K562 (cell line): ENCODE measurements around the gene AS3MT. TPM values are rescaled to one million over a fixed set of nuclear protein-coding genes. Genes with fewer than 3 reads are reported as not detected.
A peak's percentile ranks its signal among the peaks of the same experiment; 100 is the strongest.

Experiments
- ARID1B ChIP-seq: fragments of 450-650 bp; IDR thresholded peaks from 2 replicates; pipeline ENCODE4 v1.6.1; 2016; ENCODE audit warnings: antibody characterized with exemption, mild to moderate bottlenecking, inconsistent platforms
- ATF1 ChIP-seq, 2 experiments: fragments of 450-650 bp in 1 of 2; IDR thresholded peaks; 2 replicates each; pipeline ENCODE4 v1.6.1; 2016; ENCODE audit warnings: missing compliant biosample characterization in 1 of 2, missing genetic modification characterization in 1 of 2
- BHLHE40 ChIP-seq: IDR thresholded peaks from 2 replicates; pipeline ENCODE4 v1.6.1; 2011; ENCODE audit warnings: low read length, improper control_type of control experiment
- CHCHD3 ChIP-seq: fragments of 250-450 bp; sonication (Bioruptor Pico); IDR thresholded peaks from 2 replicates; pipeline ENCODE4 v2.1.2; 2022; ENCODE audit warnings: mild to moderate bottlenecking
- FOSL1 ChIP-seq: fragments of 200-800 bp; sonication (Bioruptor generic); conservative IDR thresholded peaks from 2 replicates; pipeline ENCODE4 v1.6.1; 2016; ENCODE audit warnings: missing genetic modification characterization, missing compliant biosample characterization
- HNRNPL ChIP-seq: fragments of 200-400 bp; formaldehyde crosslinking; IDR thresholded peaks from 2 replicates; pipeline ENCODE4 v1.6.1; 2017; ENCODE audit warnings: low read depth, mild to moderate bottlenecking, low read length
- ILF3 ChIP-seq: fragments of 450-650 bp; IDR thresholded peaks from 2 replicates; pipeline ENCODE4 v1.6.1; 2018; ENCODE audit warnings: antibody characterized with exemption, mild to moderate bottlenecking, moderate library complexity, borderline replicate concordance
- KDM1A ChIP-seq, 2 experiments: fragments of 450-650 bp; IDR thresholded peaks; 2 replicates each; pipeline ENCODE4 v1.6.1; 2016; ENCODE audit warnings: mild to moderate bottlenecking in 2 of 2
- MCM3 ChIP-seq: fragments of 450-650 bp; IDR thresholded peaks from 2 replicates; pipeline ENCODE4 v1.6.1; 2016
- NELFE ChIP-seq: IDR thresholded peaks from 2 replicates; pipeline ENCODE4 v1.6.1; 2011; ENCODE audit warnings: mild to moderate bottlenecking; ENCODE audit not compliant: insufficient read depth, insufficient read length
- NFIC ChIP-seq: fragments of 450-650 bp; IDR thresholded peaks from 2 replicates; pipeline ENCODE4 v1.6.1; 2017; ENCODE audit warnings: mild to moderate bottlenecking, inconsistent platforms
- RBBP5 ChIP-seq: fragments of 200-600 bp; sonication (generic); IDR thresholded peaks from 2 replicates; pipeline ENCODE4 v1.6.1; 2012; ENCODE audit warnings: borderline replicate concordance, mild to moderate bottlenecking, low read length, control low read depth, inconsistent platforms; ENCODE audit not compliant: insufficient read depth, poor library complexity, severe bottlenecking
- RFX1 ChIP-seq: fragments of 450-650 bp; IDR thresholded peaks from 2 replicates; pipeline ENCODE4 v1.6.1; 2016; ENCODE audit warnings: mild to moderate bottlenecking, moderate library complexity
- RUNX1 ChIP-seq: sonication (generic); IDR thresholded peaks from 2 replicates; pipeline ENCODE4 v1.6.1; 2016; ENCODE audit warnings: antibody characterized with exemption, low read depth
- SMARCA4 ChIP-seq: fragments of 450-650 bp; IDR thresholded peaks from 2 replicates; pipeline ENCODE4 v1.6.1; 2016
- TFAM ChIP-seq: fragments of 250-450 bp; sonication (Bioruptor Pico); conservative IDR thresholded peaks from 2 replicates; pipeline ENCODE4 v1.5.0; 2021; ENCODE audit warnings: mild to moderate bottlenecking, moderate library complexity
- ZKSCAN8 ChIP-seq: fragments of 200-800 bp; sonication (Bioruptor generic); IDR thresholded peaks from 2 replicates; pipeline ENCODE4 v1.6.1; 2016; ENCODE audit warnings: missing genetic modification characterization, missing compliant biosample characterization
- ZNF253 ChIP-seq: fragments of 250-450 bp; sonication (Bioruptor Pico); conservative IDR thresholded peaks from 2 replicates; pipeline ENCODE4 v1.6.1; 2021; ENCODE audit warnings: mild to moderate bottlenecking
- ZNF583 ChIP-seq: fragments of 250-450 bp; sonication (Bioruptor Pico); IDR thresholded peaks from 2 replicates; pipeline ENCODE4 v1.4.0; 2020
- ZNF668 ChIP-seq: fragments of 250-450 bp; sonication (Bioruptor Pico); IDR thresholded peaks from 2 replicates; pipeline ENCODE4 v1.8.0; 2022; ENCODE audit warnings: mild to moderate bottlenecking, inconsistent platforms
- polyA plus RNA-seq, 8 experiments: library from polyadenylated mRNA; depleted of rRNA in 4 of 8; stranded (reverse) in 5 of 8; unstranded in 3 of 8; fragments of >200 nt; fragmentation: Nextera tagmentation in 2 of 8; fragmentation: Illumina TruSeq in 1 of 8; extraction: Ambion mirVana in 2 of 8; extraction: Trizol in 1 of 8; gene quantifications; 2 replicates each; pipeline versions ENCODE4 v1.2.1 to v1.2.3, GENCODE V29; 2011 to 2014; ENCODE audit warnings: inconsistent platforms in 1 of 8, missing spikeins in 1 of 8
- total RNA-seq, 7 experiments: library from RNA; depleted of rRNA in 6 of 7; stranded (reverse); fragments of >200 nt in 6 of 7; fragmentation: Illumina TruSeq in 2 of 7; extraction: Trizol in 2 of 7; gene quantifications; 2 replicates each; pipeline versions ENCODE4 v1.2.1 to v1.2.3, GENCODE V29; 2011 to 2021; ENCODE audit warnings: low replicate concordance in 1 of 7
- TF ChIP-seq, protein P1 (sequence below): fragments of 250-450 bp; sonication (Bioruptor Pico); IDR thresholded peaks from 2 replicates; pipeline ENCODE4 v1.5.0; 2020; ENCODE audit warnings: mild to moderate bottlenecking, borderline replicate concordance
- TF ChIP-seq, protein P2 (sequence below): fragments of 450-650 bp; formaldehyde crosslinking; conservative IDR thresholded peaks from 2 replicates; pipeline ENCODE4 v1.4.0; 2022; ENCODE audit warnings: mild to moderate bottlenecking, missing genetic modification characterization
- TF ChIP-seq, protein P3 (sequence below): IDR thresholded peaks from 2 replicates; pipeline ENCODE4 v1.6.1; 2011; ENCODE audit not compliant: insufficient read length; ENCODE audit errors: extremely low read depth
- TF ChIP-seq, protein P4 (sequence below): fragments of 450-650 bp; formaldehyde crosslinking; IDR thresholded peaks from 2 replicates; pipeline ENCODE4 v1.4.0; 2020; ENCODE audit warnings: mild to moderate bottlenecking
- TF ChIP-seq, protein P5 (sequence below): conservative IDR thresholded peaks from 2 replicates; pipeline ENCODE4 v1.6.1; 2011; ENCODE audit warnings: low read depth, mild to moderate bottlenecking, low read length; ENCODE audit not compliant: control insufficient read depth

The AS3MT gene
- total and polyA plus RNA-seq, 9 of the 15 experiments (the other 6 are each of a cell fraction or from before 2014, with no cell fraction given) = 0.04 to 0.33 (median 0.19) TPM; not detected in 2

GRCh38 chr10:102917314-102917961 lies 48.2 kb downstream of the AS3MT start (continued):
- TF ChIP-seq, protein P1, sequence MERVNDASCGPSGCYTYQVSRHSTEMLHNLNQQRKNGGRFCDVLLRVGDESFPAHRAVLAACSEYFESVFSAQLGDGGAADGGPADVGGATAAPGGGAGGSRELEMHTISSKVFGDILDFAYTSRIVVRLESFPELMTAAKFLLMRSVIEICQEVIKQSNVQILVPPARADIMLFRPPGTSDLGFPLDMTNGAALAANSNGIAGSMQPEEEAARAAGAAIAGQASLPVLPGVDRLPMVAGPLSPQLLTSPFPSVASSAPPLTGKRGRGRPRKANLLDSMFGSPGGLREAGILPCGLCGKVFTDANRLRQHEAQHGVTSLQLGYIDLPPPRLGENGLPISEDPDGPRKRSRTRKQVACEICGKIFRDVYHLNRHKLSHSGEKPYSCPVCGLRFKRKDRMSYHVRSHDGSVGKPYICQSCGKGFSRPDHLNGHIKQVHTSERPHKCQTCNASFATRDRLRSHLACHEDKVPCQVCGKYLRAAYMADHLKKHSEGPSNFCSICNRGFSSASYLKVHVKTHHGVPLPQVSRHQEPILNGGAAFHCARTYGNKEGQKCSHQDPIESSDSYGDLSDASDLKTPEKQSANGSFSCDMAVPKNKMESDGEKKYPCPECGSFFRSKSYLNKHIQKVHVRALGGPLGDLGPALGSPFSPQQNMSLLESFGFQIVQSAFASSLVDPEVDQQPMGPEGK (CRISPR knock-in tag) = no peak
- TF ChIP-seq ZNF253 (CRISPR knock-in tag) (no peak), ZNF583 (CRISPR knock-in tag) (no peak), RUNX1 (no peak), ARID1B (no peak), HNRNPL (no peak), FOSL1 (no peak), BHLHE40 (no peak), NFIC (0 out of 2 replicates have a peak, but pooled peaks have one; percentile 15), CHCHD3 (CRISPR knock-in tag) (no peak), KDM1A (IDR thresholded peaks at IDR 0.05) (no peak), RFX1 (no peak), SMARCA4 (no peak), MCM3 (no peak), NELFE (no peak), ILF3 (no peak), ZNF668 (CRISPR knock-in tag) (no peak), RBBP5 (no peak), TFAM (CRISPR knock-in tag) (no peak), ZKSCAN8 (CRISPR knock-in tag) (no peak), ATF1 (CRISPR knock-in tag; IDR thresholded peaks at IDR 0.05) (no peak), ATF1 (tag; IDR thresholded peaks at IDR 0.05) (no peak)
- TF ChIP-seq, protein P2, sequence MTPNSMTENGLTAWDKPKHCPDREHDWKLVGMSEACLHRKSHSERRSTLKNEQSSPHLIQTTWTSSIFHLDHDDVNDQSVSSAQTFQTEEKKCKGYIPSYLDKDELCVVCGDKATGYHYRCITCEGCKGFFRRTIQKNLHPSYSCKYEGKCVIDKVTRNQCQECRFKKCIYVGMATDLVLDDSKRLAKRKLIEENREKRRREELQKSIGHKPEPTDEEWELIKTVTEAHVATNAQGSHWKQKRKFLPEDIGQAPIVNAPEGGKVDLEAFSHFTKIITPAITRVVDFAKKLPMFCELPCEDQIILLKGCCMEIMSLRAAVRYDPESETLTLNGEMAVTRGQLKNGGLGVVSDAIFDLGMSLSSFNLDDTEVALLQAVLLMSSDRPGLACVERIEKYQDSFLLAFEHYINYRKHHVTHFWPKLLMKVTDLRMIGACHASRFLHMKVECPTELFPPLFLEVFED (CRISPR knock-in tag) = no peak
- TF ChIP-seq, protein P3, sequence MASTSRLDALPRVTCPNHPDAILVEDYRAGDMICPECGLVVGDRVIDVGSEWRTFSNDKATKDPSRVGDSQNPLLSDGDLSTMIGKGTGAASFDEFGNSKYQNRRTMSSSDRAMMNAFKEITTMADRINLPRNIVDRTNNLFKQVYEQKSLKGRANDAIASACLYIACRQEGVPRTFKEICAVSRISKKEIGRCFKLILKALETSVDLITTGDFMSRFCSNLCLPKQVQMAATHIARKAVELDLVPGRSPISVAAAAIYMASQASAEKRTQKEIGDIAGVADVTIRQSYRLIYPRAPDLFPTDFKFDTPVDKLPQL = no peak
- TF ChIP-seq, protein P4, sequence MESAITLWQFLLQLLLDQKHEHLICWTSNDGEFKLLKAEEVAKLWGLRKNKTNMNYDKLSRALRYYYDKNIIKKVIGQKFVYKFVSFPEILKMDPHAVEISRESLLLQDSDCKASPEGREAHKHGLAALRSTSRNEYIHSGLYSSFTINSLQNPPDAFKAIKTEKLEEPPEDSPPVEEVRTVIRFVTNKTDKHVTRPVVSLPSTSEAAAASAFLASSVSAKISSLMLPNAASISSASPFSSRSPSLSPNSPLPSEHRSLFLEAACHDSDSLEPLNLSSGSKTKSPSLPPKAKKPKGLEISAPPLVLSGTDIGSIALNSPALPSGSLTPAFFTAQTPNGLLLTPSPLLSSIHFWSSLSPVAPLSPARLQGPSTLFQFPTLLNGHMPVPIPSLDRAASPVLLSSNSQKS = no peak
- TF ChIP-seq, protein P5, sequence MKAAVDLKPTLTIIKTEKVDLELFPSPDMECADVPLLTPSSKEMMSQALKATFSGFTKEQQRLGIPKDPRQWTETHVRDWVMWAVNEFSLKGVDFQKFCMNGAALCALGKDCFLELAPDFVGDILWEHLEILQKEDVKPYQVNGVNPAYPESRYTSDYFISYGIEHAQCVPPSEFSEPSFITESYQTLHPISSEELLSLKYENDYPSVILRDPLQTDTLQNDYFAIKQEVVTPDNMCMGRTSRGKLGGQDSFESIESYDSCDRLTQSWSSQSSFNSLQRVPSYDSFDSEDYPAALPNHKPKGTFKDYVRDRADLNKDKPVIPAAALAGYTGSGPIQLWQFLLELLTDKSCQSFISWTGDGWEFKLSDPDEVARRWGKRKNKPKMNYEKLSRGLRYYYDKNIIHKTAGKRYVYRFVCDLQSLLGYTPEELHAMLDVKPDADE = no peak
